ENCODE results near the gene GEMIN8. TPM values are rescaled to one million over a fixed set of nuclear protein-coding genes. Genes with fewer than 3 reads are reported as not detected.

GEMIN8 gene, protein sequence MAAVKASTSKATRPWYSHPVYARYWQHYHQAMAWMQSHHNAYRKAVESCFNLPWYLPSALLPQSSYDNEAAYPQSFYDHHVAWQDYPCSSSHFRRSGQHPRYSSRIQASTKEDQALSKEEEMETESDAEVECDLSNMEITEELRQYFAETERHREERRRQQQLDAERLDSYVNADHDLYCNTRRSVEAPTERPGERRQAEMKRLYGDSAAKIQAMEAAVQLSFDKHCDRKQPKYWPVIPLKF
- 11.4 and 11.7 TPM in 2 replicates for total RNA-seq

DNA sequence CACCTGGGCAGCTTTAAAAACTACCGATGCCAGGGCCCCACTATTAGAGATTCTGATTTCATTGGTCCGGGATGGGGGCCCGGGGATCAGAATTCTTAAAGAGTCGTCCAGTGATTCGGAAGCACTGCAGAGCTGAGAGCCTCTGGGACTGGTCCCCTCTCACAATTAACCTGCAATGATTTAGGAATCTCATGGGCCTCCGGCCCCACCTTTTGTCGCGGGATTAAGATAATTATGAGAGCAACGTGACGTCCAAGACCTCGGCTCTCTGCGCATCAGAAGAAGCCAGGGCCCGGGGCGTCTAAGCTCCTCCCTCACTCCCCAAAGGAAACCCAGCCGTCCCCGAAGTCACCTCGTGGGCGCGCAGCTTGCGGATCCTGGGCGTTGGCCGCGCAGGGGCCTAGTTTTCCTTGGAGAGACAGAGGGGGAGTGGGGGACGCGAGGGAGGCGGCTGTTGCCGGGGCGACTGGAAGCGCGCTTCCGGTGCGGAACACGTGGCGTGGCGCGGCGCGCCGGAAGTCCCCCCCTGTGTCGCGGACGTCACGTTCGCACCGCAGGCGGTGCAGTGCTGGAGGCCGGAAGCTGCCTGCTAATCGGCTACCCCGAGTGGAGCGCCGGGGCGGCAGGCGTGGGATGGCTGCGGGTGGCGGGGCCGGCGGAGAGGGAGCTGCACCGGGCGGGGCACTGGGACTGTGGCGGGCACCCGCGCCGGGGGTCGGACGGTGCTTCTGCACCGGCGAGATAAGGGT lies at the start of gene GEMIN8:
TSS of gene GEMIN8 (minus strand) at position 468 of the 749 bp plus-strand sequence. CDS start 8,414 bp downstream, outside the sequence.

Other genes with a start within 250 kb of the GEMIN8 start
- 2.3 and 5.3 TPM in 2 replicates for gene GPM6B, start 212.8 kb downstream of the GEMIN8 start, total RNA-seq